HepG2 (cell line): Measurements from ENCODE around the gene MDFI. TPM values are rescaled to one million over a fixed set of nuclear protein-coding genes. Genes with fewer than 3 reads are reported as not detected.

Source experiments
- ATAC-seq: fragments of 200-7000 bp; cut with Tn5 transposase; 3 replicates; pipeline ENCODE4 v1.9.1; 2020; ENCODE audit warnings: mild to moderate bottlenecking, moderate library complexity
- BruUV-seq: library from RNA; stranded (reverse); fragments of 400-500 nt; replicated peaks from 2 replicates; lab custom pipeline; 2021; lab: Mats Ljungman, UMichigan
- CTCF ChIA-PET: fragments of 300-600 bp; formaldehyde crosslinking; extraction: SDS; loops from one replicate; lab custom pipeline; 2021; ENCODE audit warnings: low total read pairs, inconsistent platforms, low intra/inter-chr PET ratio; lab: Yijun Ruan, JAX
- POLR2A ChIA-PET: fragments of 350-600 bp; sonication (Branson Sonifier 250); formaldehyde crosslinking; loops from one replicate; lab custom pipeline; 2020; ENCODE audit warnings: antibody characterized with exemption, inconsistent platforms; lab: Yijun Ruan, JAX
- DNase-seq: peaks from one replicate; pipeline ENCODE4 v3.0.0-alpha.2; 2015; ENCODE audit warnings: low spot score
- FAIRE-seq: peaks from 3 replicates; lab custom pipeline; 2011; peaks lifted over from hg19 to GRCh38; lab: Jason Lieb, UNC
- H2AFZ ChIP-seq: one replicate; pipeline ENCODE4 v1.6.1; 2011; ENCODE audit warnings: low read length, inconsistent platforms
- H3K27ac ChIP-seq: fragments of 300-600 bp; 3 replicates; pipeline ENCODE4 v1.8.0; 2011; ENCODE audit warnings: mixed run types, mild to moderate bottlenecking, mixed read lengths, low read length, inconsistent platforms; ENCODE audit not compliant: insufficient read depth; ENCODE audit errors: extremely low read length
- H3K27me3 ChIP-seq, 2 experiments: fragments of 200-600 bp in 1 of 2; 2 replicates in 1 of 2; 3 replicates in 1 of 2; pipeline versions ENCODE4 v1.6.0 to v1.8.0; 2011; ENCODE audit warnings: low read length in 2 of 2, mild to moderate bottlenecking in 2 of 2, moderate library complexity in 2 of 2, inconsistent platforms in 1 of 2; ENCODE audit not compliant: insufficient read depth in 2 of 2, control insufficient read depth in 1 of 2
- H3K36me3 ChIP-seq, 2 experiments: fragments of 200-600 bp in 1 of 2; replicated peaks in 1 of 2; 2 replicates in 1 of 2; 3 replicates in 1 of 2; pipeline versions ENCODE4 v1.5.1 to v1.8.0; 2011; ENCODE audit warnings: low read length in 2 of 2, inconsistent platforms in 1 of 2; ENCODE audit not compliant: insufficient read depth in 2 of 2, control insufficient read depth in 1 of 2
- H3K4me1 ChIP-seq: 2 replicates; pipeline ENCODE4 v1.5.1; 2012; ENCODE audit warnings: low read length, inconsistent platforms; ENCODE audit not compliant: insufficient read depth
- H3K4me2 ChIP-seq: 2 replicates; pipeline ENCODE4 v1.6.0; 2011; ENCODE audit warnings: low read depth, low read length, inconsistent platforms
- H3K4me3 ChIP-seq, 3 experiments: fragments of 200-600 bp in 1 of 3; sonication (generic), shearing (Covaris generic) in 1 of 3; replicated peaks in 1 of 3; 2 replicates each; pipeline ENCODE4 v1.5.1; 2011 to 2016; ENCODE audit warnings: low read length in 3 of 3, inconsistent platforms in 2 of 3, low read depth in 2 of 3, mild to moderate bottlenecking in 2 of 3, control low read depth in 1 of 3, mixed read lengths in 1 of 3; ENCODE audit not compliant: insufficient read depth in 1 of 3
- H3K79me2 ChIP-seq: one replicate; pipeline ENCODE4 v1.6.1; 2011; ENCODE audit warnings: low read length, inconsistent platforms; ENCODE audit not compliant: insufficient read depth
- H3K9ac ChIP-seq: 2 replicates; pipeline ENCODE4 v1.6.0; 2011; ENCODE audit warnings: mild to moderate bottlenecking, low read depth, low read length, inconsistent platforms; ENCODE audit not compliant: insufficient read depth
- H3K9me3 ChIP-seq: 2 replicates; pipeline ENCODE4 v1.5.1; 2012; ENCODE audit warnings: mild to moderate bottlenecking, low read length
- H4K20me1 ChIP-seq: 2 replicates; pipeline ENCODE4 v1.6.0; 2011; ENCODE audit warnings: inconsistent platforms, mild to moderate bottlenecking, low read length, moderate library complexity; ENCODE audit not compliant: insufficient read depth
- DMAP1 ChIP-seq: IDR thresholded peaks from 2 replicates; pipeline ENCODE4 v1.6.1; 2016
- EHMT2 ChIP-seq: fragments of 200-600 bp; sonication (generic); IDR thresholded peaks from 2 replicates; pipeline ENCODE4 v1.7.0; 2017; ENCODE audit warnings: antibody characterized with exemption, low read depth, low read length, borderline replicate concordance
- FOXK1 ChIP-seq: sonication (generic); formaldehyde crosslinking; IDR thresholded peaks from 2 replicates; pipeline ENCODE4 v1.4.0; 2020; ENCODE audit warnings: low read depth, missing genetic modification reagents, borderline replicate concordance
- GABPA ChIP-seq, 2 experiments: IDR thresholded peaks; 2 replicates each; pipeline ENCODE4 v1.6.1; 2011 to 2016; ENCODE audit warnings: low read depth in 2 of 2, low read length in 1 of 2, missing biosample characterization in 1 of 2, missing genetic modification characterization in 1 of 2
- KAT8 ChIP-seq: IDR thresholded peaks from 2 replicates; pipeline ENCODE4 v1.6.1; 2016; ENCODE audit warnings: missing genetic modification reagents, missing compliant biosample characterization
- RAD51 ChIP-seq: fragments of 450-650 bp; IDR thresholded peaks from 2 replicates; pipeline ENCODE4 v1.6.1; 2016; ENCODE audit warnings: borderline replicate concordance
- SRSF4 ChIP-seq: fragments of 200-400 bp; formaldehyde crosslinking; IDR thresholded peaks from one replicate; pipeline ENCODE4 v1.6.1; 2018; ENCODE audit warnings: mild to moderate bottlenecking, low read depth, low read length, moderate library complexity; ENCODE audit not compliant: poor library complexity, severe bottlenecking
- ZBTB1 ChIP-seq: sonication (generic); formaldehyde crosslinking; IDR thresholded peaks from 2 replicates; pipeline ENCODE4 v1.4.0; 2020; ENCODE audit warnings: missing genetic modification reagents, borderline replicate concordance
- ZBTB8A ChIP-seq: sonication (generic); formaldehyde crosslinking; IDR thresholded peaks from 2 replicates; pipeline ENCODE4 v1.4.0; 2020; ENCODE audit warnings: mild to moderate bottlenecking, low read depth, missing genetic modification reagents, borderline replicate concordance
- ZFP1 ChIP-seq: IDR thresholded peaks from 2 replicates; pipeline ENCODE4 v1.6.1; 2016
- ZNF44 ChIP-seq: sonication (generic); formaldehyde crosslinking; IDR thresholded peaks from 2 replicates; pipeline ENCODE4 v1.5.1; 2020; ENCODE audit warnings: mild to moderate bottlenecking, missing genetic modification reagents
- ZNF598 ChIP-seq: sonication (generic); formaldehyde crosslinking; IDR thresholded peaks from 2 replicates; pipeline ENCODE4 v1.5.1; 2020; ENCODE audit warnings: mild to moderate bottlenecking, missing genetic modification reagents, borderline replicate concordance
- WGBS: methylation state at CpG from one replicate; pipeline ENCODE4 v1.1.6; 2017; ENCODE audit warnings: low lambda C conversion rate; 5-methylcytosine and 5-hydroxymethylcytosine counted together
- in situ Hi-C: cut with HindIII; loops from 2 replicates; pipeline ENCODE4 v1.10.0; 2017; ENCODE audit warnings: low pct_unique_long_range_greater_than_20kb; ENCODE audit not compliant: extremely low pct_ligation_motif_present
- intact Hi-C: fragments of 100-400 bp; cut with micrococcal nuclease; formaldehyde crosslinking; loops from one replicate; pipeline ENCODE4 v1.10.0; 2022; ENCODE audit not compliant: unreplicated experiment
- polyA plus RNA-seq, 8 experiments: library from polyadenylated mRNA; depleted of rRNA in 3 of 8; stranded (reverse) in 7 of 8; unstranded in 1 of 8; fragments of >200 nt; fragmentation: Illumina TruSeq in 4 of 8; extraction: Trizol in 4 of 8; gene quantifications; 2 replicates each; pipeline versions ENCODE4 v1.2.1 to v1.2.3, GENCODE V29; 2011 to 2016; ENCODE audit warnings: low read depth in 4 of 8, missing spikeins in 1 of 8, mixed read lengths in 1 of 8; ENCODE audit not compliant: insufficient read depth in 1 of 8
- total RNA-seq, 5 experiments: library from RNA; depleted of rRNA; stranded (reverse); fragments of >200 nt; fragmentation: Illumina TruSeq; extraction: Trizol; gene quantifications; 2 replicates each; pipeline ENCODE4 v1.2.3, GENCODE V29; 2016; ENCODE audit warnings: low read depth in 1 of 5
- TF ChIP-seq, protein P1 (sequence below): sonication (generic); formaldehyde crosslinking; IDR thresholded peaks from 2 replicates; pipeline ENCODE4 v1.9.0; 2022; ENCODE audit warnings: low read depth, missing genetic modification reagents

Gene MDFI
- total and polyA plus RNA-seq, 2 of the 13 experiments (the other 11 are each of a cell fraction or from before 2014, with no cell fraction given) = 0.28 TPM; not detected in 1

GRCh38 chr6:41630946-41631345, 7.3 kb upstream of the MDFI start:
- TF ChIP-seq ZNF598 (no peak), EHMT2 (no peak), ZFP1 (CRISPR knock-in tag) (no peak), FOXK1 (CRISPR knock-in tag) (no peak), SRSF4 (no peak), ZBTB1 (CRISPR knock-in tag) (no peak), ZBTB8A (no peak), KAT8 (CRISPR knock-in tag) (no peak), RAD51 (no peak), GABPA (IDR thresholded peaks at IDR 0.05; ENCODE audit: low read depth, low read length) (no peak), GABPA (CRISPR knock-in tag; IDR thresholded peaks at IDR 0.05; ENCODE audit: low read depth) (no peak), DMAP1 (CRISPR knock-in tag) (no peak), ZNF44 (no peak)
- TF ChIP-seq, protein P1, sequence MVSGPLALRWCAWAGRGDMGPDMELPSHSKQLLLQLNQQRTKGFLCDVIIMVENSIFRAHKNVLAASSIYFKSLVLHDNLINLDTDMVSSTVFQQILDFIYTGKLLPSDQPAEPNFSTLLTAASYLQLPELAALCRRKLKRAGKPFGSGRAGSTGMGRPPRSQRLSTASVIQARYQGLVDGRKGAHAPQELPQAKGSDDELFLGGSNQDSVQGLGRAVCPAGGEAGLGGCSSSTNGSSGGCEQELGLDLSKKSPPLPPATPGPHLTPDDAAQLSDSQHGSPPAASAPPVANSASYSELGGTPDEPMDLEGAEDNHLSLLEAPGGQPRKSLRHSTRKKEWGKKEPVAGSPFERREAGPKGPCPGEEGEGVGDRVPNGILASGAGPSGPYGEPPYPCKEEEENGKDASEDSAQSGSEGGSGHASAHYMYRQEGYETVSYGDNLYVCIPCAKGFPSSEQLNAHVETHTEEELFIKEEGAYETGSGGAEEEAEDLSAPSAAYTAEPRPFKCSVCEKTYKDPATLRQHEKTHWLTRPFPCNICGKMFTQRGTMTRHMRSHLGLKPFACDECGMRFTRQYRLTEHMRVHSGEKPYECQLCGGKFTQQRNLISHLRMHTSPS (CRISPR knock-in tag) = no peak
- Histone ChIP-seq H3K27me3 (peaks cover 6 to 46% of the 10 kb centered on the region in 2 experiments; a peak in 4 of 5 replicates), H3K4me1 (no peaks in the 10 kb centered on the region), H3K27ac (no peak overlapping the region), H3K9me3 (no peaks in the 10 kb centered on the region), H2AFZ (no peak overlapping the region), H3K36me3 (no peaks in the 10 kb centered on the region), H3K4me3 (no peak overlapping the region), H4K20me1 (no peaks in the 10 kb centered on the region), H3K9ac (no peak overlapping the region), H3K4me2 (no peak overlapping the region), H3K79me2 (no peaks in the 10 kb centered on the region)
- POLR2A ChIA-PET = no interaction called here
- FAIRE-seq = no peak
- no peak for DNase-seq
- intact Hi-C loops (no loop called here), in situ Hi-C loops (no loop called here)
- CTCF ChIA-PET = no interaction called here
- no peak; the same call in 2 of the 3 replicates for ATAC-seq
- no TSS peak for BruUV-seq
- 58% methylated on average over 8 of the region's 8 CpGs for WGBS
